Urothelium cell line (cell line): ENCODE results near the gene SYT11.
A peak's percentile ranks its signal among the peaks of the same experiment; 100 is the strongest.

Experiments used
- DNase-seq: peaks from one replicate; pipeline ENCODE4 v3.0.0; 2011; ENCODE audit warnings: low spot score, mixed read lengths
- FAIRE-seq: peaks from 2 replicates; lab custom pipeline; 2011; peaks lifted over from hg19 to GRCh38; lab: Jason Lieb, UNC

Gene SYT11

GRCh38 chr1:155859881-155860871 is 809 bp downstream of the SYT11 start:
- FAIRE-seq (no peak), DNase-seq (peak; percentile 68)

GRCh38 chr1:155860970-155861510 is 1.7 kb downstream of the SYT11 start:
- no peak for FAIRE-seq
- DNase-seq: no peak

- no peak for FAIRE-seq
- DNase-seq: no peak
Observed at GRCh38 chr1:155861896-155862295, 2.5 kb downstream of the SYT11 start.

- no peak for DNase-seq
- no peak for FAIRE-seq
Observed at GRCh38 chr1:155864393-155864792, 5.0 kb downstream of the SYT11 start.

GRCh38 chr1:155867766-155868165 is 8.4 kb downstream of the SYT11 start:
- FAIRE-seq (no peak), DNase-seq (no peak)

- DNase-seq (no peak), FAIRE-seq (no peak)
Observed at GRCh38 chr1:155871390-155871789, 12.0 kb downstream of the SYT11 start.

GRCh38 chr1:155872527-155872926 is 13.2 kb downstream of the SYT11 start:
- DNase-seq (no peak), FAIRE-seq (no peak)

GRCh38 chr1:155873860-155874259 is 14.5 kb downstream of the SYT11 start:
- DNase-seq (peak; percentile 17), FAIRE-seq (no peak)

- DNase-seq (no peak), FAIRE-seq (no peak)
Observed at GRCh38 chr1:155877945-155878344, 18.6 kb downstream of the SYT11 start.

GRCh38 chr1:155880251-155880650 is 20.9 kb downstream of the SYT11 start:
- DNase-seq (no peak), FAIRE-seq (no peak)

- DNase-seq (no peak), FAIRE-seq (no peak)
Observed at GRCh38 chr1:155880950-155881349, 21.6 kb downstream of the SYT11 start.

- DNase-seq: no peak
- no peak for FAIRE-seq
Observed at GRCh38 chr1:155882235-155882634, 22.9 kb downstream of the SYT11 start.

- FAIRE-seq: no peak
- no peak for DNase-seq
Observed at GRCh38 chr1:155882766-155883165, 23.4 kb downstream of the SYT11 start.

GRCh38 chr1:155884031-155884960 is 24.9 kb downstream of the SYT11 start:
- FAIRE-seq: no peak
- DNase-seq: no peak

- DNase-seq (no peak), FAIRE-seq (no peak)
Observed at GRCh38 chr1:155884982-155885381, 25.6 kb downstream of the SYT11 start.

- DNase-seq (no peak), FAIRE-seq (no peak)
Observed at GRCh38 chr1:155888481-155888880, 29.1 kb downstream of the SYT11 start.

GRCh38 chr1:155889566-155889965 is 30.2 kb downstream of the SYT11 start:
- DNase-seq: no peak
- FAIRE-seq: no peak

- DNase-seq (no peak), FAIRE-seq (no peak)
Observed at GRCh38 chr1:155890251-155890650, 30.9 kb downstream of the SYT11 start.

GRCh38 chr1:155892796-155893195 is 33.4 kb downstream of the SYT11 start:
- no peak for FAIRE-seq
- DNase-seq: peak; percentile 32

- DNase-seq (peak; percentile 77), FAIRE-seq (no peak)
Observed at GRCh38 chr1:155893389-155894142, 34.2 kb downstream of the SYT11 start.
